ENCODE results near the gene TRIM23. TPM values are rescaled to one million over a fixed set of nuclear protein-coding genes. Genes with fewer than 3 reads are reported as not detected.

Gene TRIM23
- total RNA-seq, 4 donors from 2014 or later, result 14.9 to 29.2 (median 17.4) TPM

DNA sequence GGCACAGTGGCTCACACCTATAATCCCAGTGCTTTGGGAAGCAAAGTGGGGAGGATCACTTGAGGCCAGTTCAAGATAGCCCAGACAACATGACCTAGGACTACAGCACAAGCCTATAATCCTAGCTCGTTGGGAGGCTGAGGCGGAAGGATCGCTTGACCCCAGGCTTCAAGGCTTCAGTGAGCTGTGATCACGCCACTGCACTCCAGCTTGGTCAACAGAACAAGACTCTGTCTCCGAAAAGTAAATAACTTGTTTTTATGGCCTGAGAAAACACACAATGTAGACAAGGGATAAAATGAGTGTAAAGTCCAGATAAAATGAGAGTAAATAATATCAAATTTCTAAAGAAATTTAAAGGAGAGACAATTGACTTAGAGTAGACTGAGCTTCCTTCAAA lies 27.0 kb upstream of the TRIM23 start:
- Histone ChIP-seq H3K27me3 (no peaks in the 10 kb centered on the region), H3K4me1 (no peaks in the 10 kb centered on the region), H3K27ac (no peak overlapping the region), H3K9me3 (no peaks in the 10 kb centered on the region), H3K4me3 (replicated peaks in 1 of 3) (no peak overlapping the region), H3K36me3 (no peaks in the 10 kb centered on the region)
- intact Hi-C loops (cut with DNase I), result no loop called here
- no peak for TF ChIP-seq POLR2A (IDR thresholded peaks at IDR 0.05)
- TF ChIP-seq, protein P1, sequence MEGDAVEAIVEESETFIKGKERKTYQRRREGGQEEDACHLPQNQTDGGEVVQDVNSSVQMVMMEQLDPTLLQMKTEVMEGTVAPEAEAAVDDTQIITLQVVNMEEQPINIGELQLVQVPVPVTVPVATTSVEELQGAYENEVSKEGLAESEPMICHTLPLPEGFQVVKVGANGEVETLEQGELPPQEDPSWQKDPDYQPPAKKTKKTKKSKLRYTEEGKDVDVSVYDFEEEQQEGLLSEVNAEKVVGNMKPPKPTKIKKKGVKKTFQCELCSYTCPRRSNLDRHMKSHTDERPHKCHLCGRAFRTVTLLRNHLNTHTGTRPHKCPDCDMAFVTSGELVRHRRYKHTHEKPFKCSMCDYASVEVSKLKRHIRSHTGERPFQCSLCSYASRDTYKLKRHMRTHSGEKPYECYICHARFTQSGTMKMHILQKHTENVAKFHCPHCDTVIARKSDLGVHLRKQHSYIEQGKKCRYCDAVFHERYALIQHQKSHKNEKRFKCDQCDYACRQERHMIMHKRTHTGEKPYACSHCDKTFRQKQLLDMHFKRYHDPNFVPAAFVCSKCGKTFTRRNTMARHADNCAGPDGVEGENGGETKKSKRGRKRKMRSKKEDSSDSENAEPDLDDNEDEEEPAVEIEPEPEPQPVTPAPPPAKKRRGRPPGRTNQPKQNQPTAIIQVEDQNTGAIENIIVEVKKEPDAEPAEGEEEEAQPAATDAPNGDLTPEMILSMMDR (IDR thresholded peaks at IDR 0.05), result no peak
- DNase-seq, result no peak
- WGBS, 2 donors, result 82 to 83% methylated on average over 5 of the region's 5 CpGs

DNA sequence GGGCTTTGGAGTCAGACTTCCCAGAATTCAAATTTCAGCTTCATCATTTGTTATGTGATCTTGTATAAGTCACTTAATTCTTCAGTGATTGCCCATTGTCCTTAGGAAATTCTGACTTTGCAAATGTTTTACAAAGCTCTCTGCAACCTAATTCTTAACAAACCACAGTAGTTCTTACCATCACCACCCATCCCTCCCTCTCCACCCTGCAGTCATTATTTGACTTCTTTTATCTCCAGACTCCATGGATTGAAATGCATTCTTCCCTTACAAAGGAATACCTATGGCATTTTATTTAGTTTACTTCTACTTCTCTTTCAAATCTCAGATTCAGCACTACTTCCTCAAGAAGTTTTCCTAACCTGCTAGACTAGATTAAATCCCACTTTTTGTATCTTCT lies 23.8 kb upstream of the TRIM23 start:
- Histone ChIP-seq H3K27ac (no peak overlapping the region), H3K4me3 (replicated peaks in 1 of 3) (no peak overlapping the region), H3K36me3 (no peaks in the 10 kb centered on the region), H3K4me1 (no peaks in the 10 kb centered on the region), H3K27me3 (no peaks in the 10 kb centered on the region), H3K9me3 (no peaks in the 10 kb centered on the region)
- DNase-seq, result no peak
- intact Hi-C loops (cut with DNase I), result no loop called here
- TF ChIP-seq, protein P1 (IDR thresholded peaks at IDR 0.05), result no peak
- no peak for TF ChIP-seq POLR2A (IDR thresholded peaks at IDR 0.05)

- no peaks in the 10 kb centered on the region for H3K9me3 ChIP-seq
- no peaks in the 10 kb centered on the region for H3K36me3 ChIP-seq
- no peak for DNase-seq
- TF ChIP-seq, protein P1 (IDR thresholded peaks at IDR 0.05), result no peak
- no peak for TF ChIP-seq POLR2A (IDR thresholded peaks at IDR 0.05)
- WGBS, 2 donors, result 91 to 96% methylated on average over 2 of the region's 2 CpGs
- no peaks in the 10 kb centered on the region for H3K4me1 ChIP-seq
- H3K4me3 ChIP-seq (replicated peaks in 1 of 3), result no peak overlapping the region
- no peak overlapping the region for H3K27ac ChIP-seq
- no peaks in the 10 kb centered on the region for H3K27me3 ChIP-seq
- intact Hi-C loops (cut with DNase I), result no loop called here
Observed at GRCh38 chr5:65646938-65647337, 22.8 kb upstream of the TRIM23 start.

DNA sequence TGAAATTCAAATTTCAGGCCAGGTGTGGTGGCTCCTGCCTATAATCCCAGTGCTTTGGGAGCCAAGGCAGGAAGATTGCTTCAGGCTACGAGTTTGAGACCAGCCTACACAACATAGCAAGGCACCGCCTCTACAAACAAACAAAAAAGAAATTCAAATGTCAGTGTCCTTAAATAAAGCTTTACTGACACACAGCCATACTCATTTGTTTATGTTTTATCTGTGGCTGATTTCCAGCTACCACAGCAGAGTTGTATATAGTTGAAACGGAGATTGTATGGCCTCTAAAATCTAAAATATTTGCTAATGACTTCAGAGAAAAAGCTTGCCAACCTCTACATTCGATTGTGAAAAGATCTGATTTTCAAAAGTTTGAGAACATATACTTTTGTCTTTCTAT lies 16.1 kb upstream of the TRIM23 start:
- Histone ChIP-seq H3K27ac (no peak overlapping the region), H3K36me3 (peaks cover 11 to 22% of the 10 kb centered on the region in 2 donors), H3K4me3 (replicated peaks in 1 of 3) (no peak overlapping the region), H3K9me3 (no peaks in the 10 kb centered on the region), H3K4me1 (no peaks in the 10 kb centered on the region), H3K27me3 (no peaks in the 10 kb centered on the region)
- TF ChIP-seq, protein P1 (IDR thresholded peaks at IDR 0.05), result no peak
- TF ChIP-seq POLR2A (IDR thresholded peaks at IDR 0.05), result no peak
- DNase-seq, result no peak
- WGBS, 2 donors, result 96 to 97% methylated on average over 4 of the region's 4 CpGs
- intact Hi-C loops (cut with DNase I), result no loop called here

- H3K36me3 ChIP-seq, result peaks cover 11 to 13% of the 10 kb centered on the region in 2 donors
- H3K27ac ChIP-seq, result no peak overlapping the region
- peaks cover under 1 to 2% of the 10 kb centered on the region in 2 donors for H3K4me1 ChIP-seq
- H3K4me3 ChIP-seq (replicated peaks in 1 of 3), result no peak overlapping the region
- intact Hi-C loops (cut with DNase I), result no loop called here
- DNase-seq, result no peak
- no peaks in the 10 kb centered on the region for H3K27me3 ChIP-seq
- H3K9me3 ChIP-seq, result no peaks in the 10 kb centered on the region
- TF ChIP-seq, protein P1 (IDR thresholded peaks at IDR 0.05), result no peak
- no peak for TF ChIP-seq POLR2A (IDR thresholded peaks at IDR 0.05)
Observed at GRCh38 chr5:65630981-65631380, 6.8 kb upstream of the TRIM23 start.

Measured in thyroid gland (tissue), 4 donors.